ENCODE results near the gene U2SURP. TPM values are rescaled to one million over a fixed set of nuclear protein-coding genes. Genes with fewer than 3 reads are reported as not detected.

The U2SURP gene
- total and polyA plus RNA-seq, 2 donors (not counting 3 experiments of a cell fraction or from before 2014, with no cell fraction given) = 12.6 to 92.4 TPM

- no peaks in the 10 kb centered on the region for H3K79me2 ChIP-seq (ENCODE audit: control insufficient read depth, insufficient read depth, low read length)
- POLR2A ChIA-PET = no interaction called here
- intact Hi-C loops (cut with micrococcal nuclease) (no loop called here), dilution Hi-C loops (cut with MboI; ENCODE audit: extremely low pct_ligation_motif_present, low sequenced_read_pairs) (no loop called here)
- no peaks in the 10 kb centered on the region for H3K9me3 ChIP-seq (replicated peaks; ENCODE audit: control insufficient read depth, insufficient read depth, low read length)
- no peaks in the 10 kb centered on the region for H4K20me1 ChIP-seq (replicated peaks; ENCODE audit: control insufficient read depth, extremely low read depth, insufficient read depth, low read length)
- H3K27me3 ChIP-seq (ENCODE audit: control insufficient read depth in 2 of 2, insufficient read depth in 2 of 2, low read length in 2 of 2) = peaks cover 3 to 16% of the 10 kb centered on the region in 2 experiments
- no peak overlapping the region for H3K27ac ChIP-seq (ENCODE audit: insufficient read depth, low read depth, low read length)
- DNase-seq (ENCODE audit: low read depth, low spot score) (no peak), FAIRE-seq (no peak)
- CTCF ChIA-PET = interaction anchor here (0.8 to 1.6 kb wide), 2 partner anchors 10 to 144 kb away, joined by 4 to 5 read pairs; no protein-coding TSS in a partner anchor
- H3K9me1 ChIP-seq (replicated peaks; ENCODE audit: control insufficient read depth, extremely low read depth, insufficient read depth, low read length) = no peaks in the 10 kb centered on the region
- no TSS peak for BruUV-seq (replicated peaks)
- no peak for TF ChIP-seq EZH2 (IDR thresholded peaks at IDR 0.05; ENCODE audit: borderline replicate concordance, low read depth, low read length, severe bottlenecking)
- no peak for TF ChIP-seq JUN (IDR thresholded peaks at IDR 0.05; ENCODE audit: borderline replicate concordance, insufficient read depth, insufficient read length, low read depth)
- TF ChIP-seq POLR2AphosphoS5 (IDR thresholded peaks at IDR 0.05; ENCODE audit: insufficient read depth, low read depth, low read length) = no peak
- no peak for TF ChIP-seq FOS (IDR thresholded peaks at IDR 0.05; ENCODE audit: borderline replicate concordance, insufficient read depth, low read length)
- TF ChIP-seq MAX (IDR thresholded peaks at IDR 0.05; ENCODE audit: insufficient read depth, insufficient read length) = no peak
- no peak for TF ChIP-seq MYC (IDR thresholded peaks at IDR 0.05; ENCODE audit: low read depth, low read length)
- no peak for TF ChIP-seq GATA2 (IDR thresholded peaks at IDR 0.05; ENCODE audit: insufficient read depth, insufficient read length, low read depth, low read length)
- TF ChIP-seq CTCF (IDR thresholded peaks at IDR 0.05; ENCODE audit: extremely low read depth in 1 of 2, insufficient read depth in 1 of 2, low read depth in 1 of 2, low read length in 2 of 2) = no peak
- no peak for TF ChIP-seq POLR2A (IDR thresholded peaks at IDR 0.05; ENCODE audit: low read depth, low read length)
- H3K4me2 ChIP-seq (ENCODE audit: insufficient read depth, low read length) = no peak overlapping the region
- H3K4me1 ChIP-seq (ENCODE audit: control insufficient read depth, extremely low read depth, insufficient read depth, low read length) = peaks cover 12% of the 10 kb centered on the region
- H2AFZ ChIP-seq (ENCODE audit: low read depth, low read length) = no peak overlapping the region
- no peak overlapping the region for H3K9ac ChIP-seq (replicated peaks; ENCODE audit: extremely low read depth, insufficient read depth, low read length)
- H3K4me3 ChIP-seq (replicated peaks in 1 of 3; ENCODE audit: insufficient read depth in 1 of 3, low read depth in 1 of 3, low read length in 3 of 3) = no peak overlapping the region
- H3K36me3 ChIP-seq (ENCODE audit: control insufficient read depth in 2 of 2, extremely low read depth in 1 of 2, insufficient read depth in 2 of 2, low read length in 2 of 2) = no peaks in the 10 kb centered on the region
These were observed 29.1 kb upstream of the U2SURP start for GRCh38 chr3:142972092-142972753.
